ENCODE measurements around the gene CD109. TPM values are rescaled to one million over a fixed set of nuclear protein-coding genes. Genes with fewer than 3 reads are reported as not detected.

CD109 gene
- total RNA-seq, 1 experiment from 2014 or later = 3.2 TPM

DNA sequence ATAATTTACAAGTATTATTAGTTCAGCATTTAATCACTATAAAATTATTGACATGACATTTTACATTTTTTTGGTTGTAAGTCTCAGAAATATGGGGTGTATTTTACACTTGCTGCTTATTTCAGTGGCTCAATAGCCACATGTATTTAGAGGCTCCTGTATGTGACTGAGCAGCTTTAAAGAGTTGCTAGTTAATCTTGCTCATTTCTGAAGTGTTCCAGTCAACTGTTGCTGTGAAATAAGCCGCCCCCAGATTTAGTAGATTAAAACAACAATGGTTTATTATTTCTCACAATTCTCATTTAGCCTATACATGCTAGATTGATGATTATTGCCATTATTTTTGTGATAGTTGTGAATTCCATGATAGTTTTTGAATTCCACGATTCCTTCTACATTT is 23.0 kb downstream of the CD109 start:
- Histone ChIP-seq H3K23me2 (ENCODE audit: insufficient read length, low read depth, low read length, poor library complexity, severe bottlenecking) (no peaks in the 10 kb centered on the region), H2BK120ac (ENCODE audit: low read depth, low read length, poor library complexity, severe bottlenecking) (no peak overlapping the region), H4K8ac (replicated peaks; ENCODE audit: insufficient read length, low read depth, low read length) (no peak overlapping the region), H3K56ac (ENCODE audit: insufficient read length, low read depth, low read length) (no peak overlapping the region), H3K14ac (ENCODE audit: insufficient read depth, low read length) (no peak overlapping the region), H3K27ac (ENCODE audit: insufficient read length, low read depth, low read length) (no peak overlapping the region), H4K5ac (ENCODE audit: insufficient read length, low read depth, low read length) (no peak overlapping the region), H3K4ac (ENCODE audit: low read depth, low read length) (no peak overlapping the region), H3T11ph (ENCODE audit: low read length) (no peak overlapping the region), H3K4me1 (ENCODE audit: insufficient read depth, low read length) (no peaks in the 10 kb centered on the region), H2BK20ac (ENCODE audit: low read depth, low read length, poor library complexity, severe bottlenecking) (no peak overlapping the region), H4K20me1 (ENCODE audit: control insufficient read depth, insufficient read depth, insufficient read length) (no peaks in the 10 kb centered on the region), H3K23ac (ENCODE audit: insufficient read length, low read depth, low read length) (no peak overlapping the region), H3K4me2 (ENCODE audit: insufficient read depth, insufficient read length, low read length) (no peak overlapping the region), H4K91ac (ENCODE audit: insufficient read length, low read depth, low read length) (no peak overlapping the region), H2BK15ac (ENCODE audit: low read depth, low read length) (no peak overlapping the region), H2AFZ (ENCODE audit: low read length) (no peak overlapping the region), H2AK5ac (ENCODE audit: insufficient read length, low read length) (no peak overlapping the region), H3K9me3 (ENCODE audit: control insufficient read depth, low read depth, low read length) (no peaks in the 10 kb centered on the region), H3K79me2 (ENCODE audit: insufficient read depth, low read length) (no peaks in the 10 kb centered on the region), H2BK5ac (ENCODE audit: insufficient read length, low read length) (no peak overlapping the region), H3K79me1 (ENCODE audit: insufficient read depth, low read depth, low read length, poor library complexity, severe bottlenecking) (no peaks in the 10 kb centered on the region), H3K18ac (ENCODE audit: insufficient read length, low read depth, low read length) (no peak overlapping the region), H3K27me3 (ENCODE audit: insufficient read depth, low read length) (no peaks in the 10 kb centered on the region), H3K9ac (ENCODE audit: extremely low read depth, insufficient read length, low read length) (no peak overlapping the region), H2BK12ac (ENCODE audit: insufficient read length, low read depth, low read length) (no peak overlapping the region)
- H3K27ac Mint-ChIP-seq = no peak overlapping the region
- DNase-seq = no peak
- no peak overlapping the region for H3K4me3 Mint-ChIP-seq
- H3K36me3 Mint-ChIP-seq (ENCODE audit: insufficient read depth in 1 of 3, low read depth in 3 of 3) = no peaks in the 10 kb centered on the region
- H3K9me3 Mint-ChIP-seq = no peaks in the 10 kb centered on the region
- WGBS (ENCODE audit: extremely low coverage, insufficient read length, low lambda C conversion rate) = no CpG with 5 or more reads among the region's 2 CpGs
- peaks cover 4% of the 10 kb centered on the region in 2 experiments for H3K4me1 Mint-ChIP-seq
- TF ChIP-seq, protein P1, sequence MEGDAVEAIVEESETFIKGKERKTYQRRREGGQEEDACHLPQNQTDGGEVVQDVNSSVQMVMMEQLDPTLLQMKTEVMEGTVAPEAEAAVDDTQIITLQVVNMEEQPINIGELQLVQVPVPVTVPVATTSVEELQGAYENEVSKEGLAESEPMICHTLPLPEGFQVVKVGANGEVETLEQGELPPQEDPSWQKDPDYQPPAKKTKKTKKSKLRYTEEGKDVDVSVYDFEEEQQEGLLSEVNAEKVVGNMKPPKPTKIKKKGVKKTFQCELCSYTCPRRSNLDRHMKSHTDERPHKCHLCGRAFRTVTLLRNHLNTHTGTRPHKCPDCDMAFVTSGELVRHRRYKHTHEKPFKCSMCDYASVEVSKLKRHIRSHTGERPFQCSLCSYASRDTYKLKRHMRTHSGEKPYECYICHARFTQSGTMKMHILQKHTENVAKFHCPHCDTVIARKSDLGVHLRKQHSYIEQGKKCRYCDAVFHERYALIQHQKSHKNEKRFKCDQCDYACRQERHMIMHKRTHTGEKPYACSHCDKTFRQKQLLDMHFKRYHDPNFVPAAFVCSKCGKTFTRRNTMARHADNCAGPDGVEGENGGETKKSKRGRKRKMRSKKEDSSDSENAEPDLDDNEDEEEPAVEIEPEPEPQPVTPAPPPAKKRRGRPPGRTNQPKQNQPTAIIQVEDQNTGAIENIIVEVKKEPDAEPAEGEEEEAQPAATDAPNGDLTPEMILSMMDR (conservative IDR thresholded peaks at IDR 0.05) = no peak
- H3K27me3 Mint-ChIP-seq (ENCODE audit: low read depth) = no peaks in the 10 kb centered on the region
